Peyer's patch (tissue), 4 donors: Measurements from ENCODE around the gene CAPN3. TPM values are rescaled to one million over a fixed set of nuclear protein-coding genes. Genes with fewer than 3 reads are reported as not detected.

Source experiments
- DNase-seq, 3 donors: peaks; one replicate each; pipeline ENCODE4 v3.0.0-alpha.2; 2017 to 2019
- H3K27ac ChIP-seq, 4 donors: fragments of 200-600 bp; sonication (generic); one replicate each; pipeline ENCODE4 v1.5.1; 2016 to 2019
- H3K27me3 ChIP-seq, 2 donors: fragments of 200-600 bp; sonication (generic); one replicate each; pipeline ENCODE4 v1.5.1; 2019
- H3K36me3 ChIP-seq, 3 donors: fragments of 200-600 bp; sonication (generic); one replicate each; pipeline ENCODE4 v1.5.1; 2016 to 2019
- H3K4me1 ChIP-seq, 4 donors: fragments of 200-600 bp; sonication (generic); one replicate each; pipeline ENCODE4 v1.5.1; 2016 to 2019
- H3K4me3 ChIP-seq, 4 donors: fragments of 200-600 bp; sonication (generic); 1 replicate in 3 of 4; 2 replicates in 1 of 4; pipeline ENCODE4 v1.5.1; 2016 to 2019; ENCODE audit warnings: mild to moderate bottlenecking in 1 of 4
- H3K9me3 ChIP-seq, 4 donors: fragments of 200-600 bp; sonication (generic); one replicate each; pipeline ENCODE4 v1.5.1; 2016 to 2019; ENCODE audit warnings: mild to moderate bottlenecking in 1 of 4
- CTCF ChIP-seq, 6 experiments: fragments of 450-650 bp in 4 of 6; fragments of 200-600 bp in 2 of 6; sonication (generic) in 1 of 6; IDR thresholded peaks; one replicate each; pipeline ENCODE4 v1.5.1; 2017 to 2019; ENCODE audit warnings: antibody characterized with exemption in 6 of 6, mild to moderate bottlenecking in 3 of 6, moderate library complexity in 1 of 6
- POLR2A ChIP-seq, 2 donors: fragments of 450-650 bp; IDR thresholded peaks; one replicate each; pipeline ENCODE4 v1.5.1; 2017; ENCODE audit warnings: antibody characterized with exemption in 2 of 2, mild to moderate bottlenecking in 2 of 2, moderate library complexity in 2 of 2
- total RNA-seq, 4 donors: library from RNA; depleted of rRNA; stranded (reverse); fragments of >200 nt; gene quantifications; one replicate each; pipeline ENCODE4 v1.1.0, GENCODE V29; 2016

CAPN3 gene
- total RNA-seq, 4 donors from 2014 or later = 9.1 to 76.7 (median 17.7) TPM

GRCh38 chr15:42358141-42358540 lies 1.2 kb upstream of the CAPN3 start:
- Histone ChIP-seq H3K9me3 (no peaks in the 10 kb centered on the region), H3K27ac (no peak overlapping the region), H3K36me3 (peaks cover 0 to 18% (median 0%) of the 10 kb centered on the region in 3 donors), H3K4me1 (no peaks in the 10 kb centered on the region), H3K27me3 (no peaks in the 10 kb centered on the region), H3K4me3 (no peak overlapping the region)
- no peak for TF ChIP-seq POLR2A (IDR thresholded peaks at IDR 0.05)
- no peak for TF ChIP-seq CTCF (IDR thresholded peaks at IDR 0.05)
- DNase-seq = no peak

- Histone ChIP-seq H3K9me3 (no peaks in the 10 kb centered on the region), H3K27me3 (no peaks in the 10 kb centered on the region), H3K36me3 (no peaks in the 10 kb centered on the region), H3K4me1 (no peaks in the 10 kb centered on the region), H3K27ac (no peak overlapping the region), H3K4me3 (no peak overlapping the region)
- TF ChIP-seq POLR2A (IDR thresholded peaks at IDR 0.05) (no peak), CTCF (IDR thresholded peaks at IDR 0.05) (no peak)
- no peak for DNase-seq
These were observed 684 bp downstream of the CAPN3 start for GRCh38 chr15:42359985-42360384.

- TF ChIP-seq CTCF (IDR thresholded peaks at IDR 0.05) (no peak), POLR2A (IDR thresholded peaks at IDR 0.05) (no peak)
- no peak for DNase-seq
- H3K27me3 ChIP-seq = no peaks in the 10 kb centered on the region
- H3K27ac ChIP-seq = no peak overlapping the region
- H3K4me1 ChIP-seq = no peaks in the 10 kb centered on the region
- no peaks in the 10 kb centered on the region for H3K9me3 ChIP-seq
- no peaks in the 10 kb centered on the region for H3K36me3 ChIP-seq
- H3K4me3 ChIP-seq = no peak overlapping the region
These were observed 1.3 kb downstream of the CAPN3 start for GRCh38 chr15:42360535-42361112.

- Histone ChIP-seq H3K27ac (no peak overlapping the region), H3K4me3 (no peak overlapping the region), H3K4me1 (no peaks in the 10 kb centered on the region), H3K27me3 (no peaks in the 10 kb centered on the region), H3K36me3 (no peaks in the 10 kb centered on the region), H3K9me3 (no peaks in the 10 kb centered on the region)
- TF ChIP-seq POLR2A (IDR thresholded peaks at IDR 0.05) = no peak
- TF ChIP-seq CTCF (IDR thresholded peaks at IDR 0.05) = no peak
- DNase-seq = no peak
These were observed 4.2 kb downstream of the CAPN3 start for GRCh38 chr15:42363487-42363886.

GRCh38 chr15:42363942-42364341 lies 4.6 kb downstream of the CAPN3 start:
- no peak overlapping the region for H3K4me3 ChIP-seq
- no peaks in the 10 kb centered on the region for H3K4me1 ChIP-seq
- H3K27ac ChIP-seq = no peak overlapping the region
- H3K9me3 ChIP-seq = no peaks in the 10 kb centered on the region
- TF ChIP-seq CTCF (IDR thresholded peaks at IDR 0.05) (no peak), POLR2A (IDR thresholded peaks at IDR 0.05) (no peak)
- no peak for DNase-seq
- H3K36me3 ChIP-seq = no peaks in the 10 kb centered on the region
- no peaks in the 10 kb centered on the region for H3K27me3 ChIP-seq

- H3K4me3 ChIP-seq = no peak overlapping the region
- H3K9me3 ChIP-seq = no peaks in the 10 kb centered on the region
- DNase-seq = no peak
- H3K36me3 ChIP-seq = no peaks in the 10 kb centered on the region
- no peaks in the 10 kb centered on the region for H3K27me3 ChIP-seq
- H3K4me1 ChIP-seq = no peaks in the 10 kb centered on the region
- TF ChIP-seq POLR2A (IDR thresholded peaks at IDR 0.05) (no peak), CTCF (IDR thresholded peaks at IDR 0.05) (no peak)
- no peak overlapping the region for H3K27ac ChIP-seq
These were observed 5.2 kb downstream of the CAPN3 start for GRCh38 chr15:42364529-42364928.
